GM12891 (cell line): ENCODE data around the gene NUSAP1.

Experiments used
- POLR2A ChIP-seq: IDR thresholded peaks from 2 replicates; pipeline ENCODE4 v1.6.1; 2011; ENCODE audit warnings: low read depth, low read length, control low read depth
- POLR2AphosphoS5 ChIP-seq: IDR thresholded peaks from 2 replicates; pipeline ENCODE4 v1.6.1; 2011; ENCODE audit warnings: low read depth, low read length, control low read depth
- SPI1 ChIP-seq: IDR thresholded peaks from 2 replicates; pipeline ENCODE4 v1.6.1; 2011; ENCODE audit warnings: low read depth, low read length, control low read depth
- TAF1 ChIP-seq: IDR thresholded peaks from 2 replicates; pipeline ENCODE4 v1.6.1; 2011; ENCODE audit warnings: low read depth, low read length, control low read depth

DNA sequence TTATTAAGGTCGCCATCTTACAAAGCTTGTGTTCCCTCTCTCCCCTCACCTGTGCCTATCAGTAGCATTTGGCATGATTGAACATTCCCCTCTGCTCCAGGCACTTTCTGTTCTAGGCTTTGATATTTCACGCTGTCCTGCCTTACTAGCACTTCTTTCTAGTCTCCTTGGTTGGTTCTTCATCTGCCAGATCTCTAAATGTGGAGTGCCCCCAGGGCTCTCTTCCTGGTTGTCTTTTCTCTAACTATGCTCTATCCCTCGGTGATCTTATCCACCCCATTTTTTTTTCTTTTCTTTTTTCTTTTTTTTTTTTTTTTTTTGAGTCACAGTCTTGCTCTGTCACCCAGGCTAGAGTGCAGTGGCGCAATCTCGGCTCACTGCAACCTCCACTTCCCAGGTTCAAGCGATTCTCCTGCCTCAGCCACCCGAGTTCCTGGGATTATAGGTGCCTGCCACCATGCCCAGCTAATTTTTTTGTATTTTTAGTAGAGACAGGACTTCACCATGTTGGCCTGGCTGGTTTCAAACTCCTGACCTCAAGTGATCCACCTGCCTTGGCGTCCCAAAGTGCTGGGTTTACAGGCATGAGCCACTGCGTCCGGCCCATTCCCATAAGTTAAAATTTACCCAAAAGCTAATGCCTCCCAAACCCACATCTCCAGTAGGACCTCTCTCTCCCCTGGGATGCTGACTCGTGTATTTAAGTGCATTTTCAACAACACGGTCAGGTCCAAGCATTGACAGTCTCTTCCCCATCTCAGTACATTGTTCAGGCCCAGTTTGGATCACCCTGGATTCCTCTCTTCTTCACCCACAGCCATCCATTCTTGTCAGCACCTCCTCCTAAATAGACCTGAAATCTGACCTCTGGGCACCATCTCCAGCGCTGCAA, 5.2 kb downstream of the NUSAP1 start:
- no peak for TF ChIP-seq POLR2A
- TF ChIP-seq POLR2AphosphoS5: no peak
- TF ChIP-seq TAF1: no peak
- no peak for TF ChIP-seq SPI1
